Measurements from ENCODE around the gene MED17.

Gene MED17

DNA sequence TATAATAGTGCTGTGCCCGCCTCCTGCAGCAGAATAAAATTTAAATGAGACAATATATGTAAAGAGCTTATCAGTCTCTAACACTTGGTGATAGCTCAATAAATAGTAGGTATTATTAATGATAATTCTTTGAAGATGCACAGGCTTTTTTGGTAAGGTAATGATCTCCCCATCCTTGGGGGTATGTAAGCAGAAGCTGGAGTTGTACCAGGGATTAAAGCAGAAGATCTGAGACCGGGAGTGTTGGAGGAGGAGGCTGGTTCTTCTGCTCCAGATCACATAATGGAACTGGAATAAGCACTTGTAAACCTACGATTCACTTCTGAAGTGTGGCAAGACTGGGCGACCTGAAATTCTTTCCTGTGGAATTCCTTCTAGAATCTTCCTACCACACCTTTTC lies 58.0 kb downstream of the MED17 start:
- no peak for TF ChIP-seq ZNF274 (IDR thresholded peaks at IDR 0.05; ENCODE audit: low read depth, low read length)
- no peak for TF ChIP-seq YY1 (IDR thresholded peaks at IDR 0.05; ENCODE audit: insufficient read depth, insufficient read length)
- TF ChIP-seq SUZ12 (IDR thresholded peaks at IDR 0.05; ENCODE audit: extremely low read depth, insufficient read depth, insufficient read length), result no peak
- H3K27me3 ChIP-seq (ENCODE audit: insufficient read depth, insufficient read length), result no peaks in the 10 kb centered on the region
- DNase-seq (ENCODE audit: low read depth, low spot score), result no peak
- H3K9me3 ChIP-seq (ENCODE audit: insufficient read depth, low read length), result no peaks in the 10 kb centered on the region
- no peak overlapping the region for H3K9ac ChIP-seq (ENCODE audit: insufficient read length, low read depth)
- no peak overlapping the region for H3K4me3 ChIP-seq (ENCODE audit: insufficient read length, low read depth)
- H3K4me1 ChIP-seq (ENCODE audit: insufficient read depth, insufficient read length), result peaks cover 2% of the 10 kb centered on the region
- H3K36me3 ChIP-seq (ENCODE audit: insufficient read depth, insufficient read length, low read length), result no peaks in the 10 kb centered on the region

DNA sequence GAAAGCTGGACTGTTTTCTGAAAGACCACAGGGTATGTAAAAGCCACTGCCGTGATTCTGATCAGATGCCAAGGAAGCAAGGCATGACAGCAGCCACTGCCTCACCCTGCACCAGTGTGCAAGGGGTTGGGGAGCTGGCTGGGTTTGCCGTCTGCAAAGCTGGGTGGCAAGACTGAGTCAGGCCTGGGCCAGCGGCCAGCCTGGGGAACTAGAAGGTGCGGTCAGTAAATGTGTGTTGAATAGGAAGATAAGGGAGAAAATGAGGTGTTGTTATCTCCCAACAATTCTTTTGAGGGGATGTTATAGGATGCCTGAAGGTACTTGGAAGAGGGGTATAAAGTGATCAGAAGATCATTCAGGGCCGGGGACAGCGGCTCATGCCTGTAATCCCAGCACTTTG lies 58.4 kb downstream of the MED17 start:
- Histone ChIP-seq H3K9ac (ENCODE audit: insufficient read length, low read depth) (no peak overlapping the region), H3K4me3 (ENCODE audit: insufficient read length, low read depth) (no peak overlapping the region), H3K9me3 (ENCODE audit: insufficient read depth, low read length) (no peaks in the 10 kb centered on the region), H3K36me3 (ENCODE audit: insufficient read depth, insufficient read length, low read length) (no peaks in the 10 kb centered on the region), H3K4me1 (ENCODE audit: insufficient read depth, insufficient read length) (peaks cover 2% of the 10 kb centered on the region), H3K27me3 (ENCODE audit: insufficient read depth, insufficient read length) (no peaks in the 10 kb centered on the region)
- DNase-seq (ENCODE audit: low read depth, low spot score), result no peak
- TF ChIP-seq SUZ12 (IDR thresholded peaks at IDR 0.05; ENCODE audit: extremely low read depth, insufficient read depth, insufficient read length) (no peak), ZNF274 (IDR thresholded peaks at IDR 0.05; ENCODE audit: low read depth, low read length) (no peak), YY1 (IDR thresholded peaks at IDR 0.05; ENCODE audit: insufficient read depth, insufficient read length) (no peak)

DNA sequence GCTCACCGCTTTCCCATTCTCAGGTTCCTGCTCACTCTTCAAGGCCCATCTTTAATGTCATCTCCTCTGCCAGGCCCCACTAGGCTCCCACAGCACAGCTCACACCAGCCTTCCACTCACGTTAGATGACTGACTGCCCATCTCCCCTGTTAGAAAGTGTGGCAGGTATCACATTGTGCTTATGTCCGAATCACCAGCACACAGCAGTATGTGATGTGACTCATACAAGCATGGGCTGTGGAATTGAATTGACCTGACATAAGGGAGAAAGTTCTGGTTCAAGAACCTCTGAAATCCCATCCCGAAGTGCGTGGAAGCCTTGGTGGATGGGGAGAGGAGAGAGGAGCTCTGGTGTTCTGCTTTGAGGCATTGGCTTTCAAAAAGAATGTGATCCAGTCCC lies 59.8 kb downstream of the MED17 start:
- TF ChIP-seq SUZ12 (IDR thresholded peaks at IDR 0.05; ENCODE audit: extremely low read depth, insufficient read depth, insufficient read length) (no peak), YY1 (IDR thresholded peaks at IDR 0.05; ENCODE audit: insufficient read depth, insufficient read length) (no peak), ZNF274 (IDR thresholded peaks at IDR 0.05; ENCODE audit: low read depth, low read length) (no peak)
- Histone ChIP-seq H3K4me1 (ENCODE audit: insufficient read depth, insufficient read length) (peaks cover 2% of the 10 kb centered on the region), H3K9me3 (ENCODE audit: insufficient read depth, low read length) (no peaks in the 10 kb centered on the region), H3K4me3 (ENCODE audit: insufficient read length, low read depth) (no peak overlapping the region), H3K27me3 (ENCODE audit: insufficient read depth, insufficient read length) (no peaks in the 10 kb centered on the region), H3K9ac (ENCODE audit: insufficient read length, low read depth) (no peak overlapping the region), H3K36me3 (ENCODE audit: insufficient read depth, insufficient read length, low read length) (no peaks in the 10 kb centered on the region)
- DNase-seq (ENCODE audit: low read depth, low spot score), result no peak

DNA sequence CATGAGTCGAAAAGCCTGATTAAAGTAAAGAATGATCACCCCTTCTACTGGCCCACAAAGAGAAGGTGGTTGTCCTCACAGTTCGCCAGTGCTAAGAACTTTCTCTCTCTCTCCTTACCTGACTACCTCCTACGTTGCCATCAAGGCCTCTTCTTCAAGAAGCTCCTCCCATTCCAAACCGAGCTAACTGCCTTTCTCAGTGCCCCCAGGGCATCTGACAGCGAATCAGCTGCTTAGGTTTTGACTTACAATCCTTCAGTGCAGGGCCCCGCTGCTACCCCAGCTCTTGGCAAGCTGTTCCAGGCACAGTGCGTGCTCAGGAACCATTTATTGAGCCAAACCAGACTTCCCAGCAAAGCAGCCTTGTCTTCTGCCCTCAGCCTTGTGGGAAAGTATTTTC lies 60.5 kb downstream of the MED17 start:
- Histone ChIP-seq H3K9me3 (ENCODE audit: insufficient read depth, low read length) (no peaks in the 10 kb centered on the region), H3K4me1 (ENCODE audit: insufficient read depth, insufficient read length) (peaks cover 2% of the 10 kb centered on the region), H3K9ac (ENCODE audit: insufficient read length, low read depth) (no peak overlapping the region), H3K27me3 (ENCODE audit: insufficient read depth, insufficient read length) (no peaks in the 10 kb centered on the region), H3K4me3 (ENCODE audit: insufficient read length, low read depth) (no peak overlapping the region), H3K36me3 (ENCODE audit: insufficient read depth, insufficient read length, low read length) (no peaks in the 10 kb centered on the region)
- TF ChIP-seq YY1 (IDR thresholded peaks at IDR 0.05; ENCODE audit: insufficient read depth, insufficient read length) (no peak), ZNF274 (IDR thresholded peaks at IDR 0.05; ENCODE audit: low read depth, low read length) (no peak), SUZ12 (IDR thresholded peaks at IDR 0.05; ENCODE audit: extremely low read depth, insufficient read depth, insufficient read length) (no peak)
- no peak for DNase-seq (ENCODE audit: low read depth, low spot score)

DNA sequence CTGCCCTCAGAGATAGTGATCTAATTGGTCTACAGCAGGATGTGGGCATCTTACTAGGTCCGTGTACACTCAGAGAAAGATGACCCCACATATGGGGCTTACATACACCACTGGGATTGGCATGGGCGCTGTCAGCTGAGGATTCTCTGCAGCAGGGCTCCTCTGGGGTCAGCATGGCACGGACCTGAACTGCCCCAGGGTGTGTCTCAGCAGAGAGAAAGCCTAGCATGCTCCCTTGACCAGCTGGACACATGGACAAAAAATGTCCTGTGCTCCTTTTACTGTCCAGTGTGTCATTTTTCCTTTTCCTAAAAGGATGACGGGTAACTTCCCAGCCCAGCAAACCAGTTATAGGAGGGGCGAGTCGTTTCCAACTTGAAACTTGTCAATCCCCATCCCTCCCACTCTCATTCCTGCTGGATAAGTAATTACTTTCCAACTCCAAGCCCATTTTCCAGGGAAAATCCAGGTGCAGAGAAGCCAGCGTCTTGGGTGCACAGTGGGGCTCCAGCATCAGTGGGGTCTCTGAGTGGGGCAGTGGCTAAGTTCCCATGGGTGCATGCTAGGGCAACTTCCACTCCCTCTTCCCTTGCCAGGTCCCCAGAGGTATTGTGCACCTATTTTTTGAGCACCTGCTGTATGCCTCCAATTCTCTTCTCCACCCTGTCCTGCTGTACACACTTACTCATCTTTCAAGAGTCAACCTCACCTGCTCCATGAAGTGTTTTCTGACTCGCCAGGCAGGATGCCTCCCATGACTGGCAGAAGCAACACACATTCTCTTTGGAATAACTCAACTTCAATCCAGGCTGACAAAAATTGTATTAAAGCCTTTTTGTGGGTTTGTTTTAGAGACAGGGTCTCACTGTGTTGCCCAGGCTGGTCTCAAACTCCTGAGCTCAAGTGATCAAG lies 61.4 kb downstream of the MED17 start:
- TF ChIP-seq SUZ12 (IDR thresholded peaks at IDR 0.05; ENCODE audit: extremely low read depth, insufficient read depth, insufficient read length), result no peak
- TF ChIP-seq ZNF274 (IDR thresholded peaks at IDR 0.05; ENCODE audit: low read depth, low read length), result no peak
- no peak for TF ChIP-seq YY1 (IDR thresholded peaks at IDR 0.05; ENCODE audit: insufficient read depth, insufficient read length)
- H3K9ac ChIP-seq (ENCODE audit: insufficient read length, low read depth), result no peak overlapping the region
- peaks cover 2% of the 10 kb centered on the region for H3K4me1 ChIP-seq (ENCODE audit: insufficient read depth, insufficient read length)
- no peaks in the 10 kb centered on the region for H3K9me3 ChIP-seq (ENCODE audit: insufficient read depth, low read length)
- no peak for DNase-seq (ENCODE audit: low read depth, low spot score)
- no peak overlapping the region for H3K4me3 ChIP-seq (ENCODE audit: insufficient read length, low read depth)
- H3K27me3 ChIP-seq (ENCODE audit: insufficient read depth, insufficient read length), result no peaks in the 10 kb centered on the region
- no peaks in the 10 kb centered on the region for H3K36me3 ChIP-seq (ENCODE audit: insufficient read depth, insufficient read length, low read length)

DNA sequence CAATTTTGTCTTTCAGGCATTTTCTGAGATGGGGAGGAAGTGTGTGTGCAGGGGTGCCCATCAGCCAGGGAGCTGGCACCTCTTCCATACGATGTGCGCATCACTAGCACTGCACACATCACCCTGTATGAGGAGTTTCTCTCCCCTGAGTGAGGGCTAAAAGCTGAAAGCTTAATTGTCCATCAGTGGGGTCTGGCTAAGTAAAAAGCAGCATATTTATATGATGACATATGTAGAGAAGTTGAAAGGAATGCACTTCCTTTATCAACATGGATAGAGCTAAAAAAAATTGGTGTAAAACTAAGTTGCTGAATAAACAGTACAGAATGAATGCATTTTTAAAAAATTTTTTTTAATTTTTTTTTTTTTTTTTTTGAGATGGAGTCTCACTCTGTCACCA lies 62.3 kb downstream of the MED17 start:
- Histone ChIP-seq H3K4me3 (ENCODE audit: insufficient read length, low read depth) (no peak overlapping the region), H3K27me3 (ENCODE audit: insufficient read depth, insufficient read length) (peaks cover 2% of the 10 kb centered on the region), H3K9ac (ENCODE audit: insufficient read length, low read depth) (no peak overlapping the region), H3K9me3 (ENCODE audit: insufficient read depth, low read length) (no peaks in the 10 kb centered on the region), H3K4me1 (ENCODE audit: insufficient read depth, insufficient read length) (no peaks in the 10 kb centered on the region), H3K36me3 (ENCODE audit: insufficient read depth, insufficient read length, low read length) (no peaks in the 10 kb centered on the region)
- no peak for TF ChIP-seq YY1 (IDR thresholded peaks at IDR 0.05; ENCODE audit: insufficient read depth, insufficient read length)
- no peak for TF ChIP-seq SUZ12 (IDR thresholded peaks at IDR 0.05; ENCODE audit: extremely low read depth, insufficient read depth, insufficient read length)
- TF ChIP-seq ZNF274 (IDR thresholded peaks at IDR 0.05; ENCODE audit: low read depth, low read length), result no peak
- DNase-seq (ENCODE audit: low read depth, low spot score), result no peak

DNA sequence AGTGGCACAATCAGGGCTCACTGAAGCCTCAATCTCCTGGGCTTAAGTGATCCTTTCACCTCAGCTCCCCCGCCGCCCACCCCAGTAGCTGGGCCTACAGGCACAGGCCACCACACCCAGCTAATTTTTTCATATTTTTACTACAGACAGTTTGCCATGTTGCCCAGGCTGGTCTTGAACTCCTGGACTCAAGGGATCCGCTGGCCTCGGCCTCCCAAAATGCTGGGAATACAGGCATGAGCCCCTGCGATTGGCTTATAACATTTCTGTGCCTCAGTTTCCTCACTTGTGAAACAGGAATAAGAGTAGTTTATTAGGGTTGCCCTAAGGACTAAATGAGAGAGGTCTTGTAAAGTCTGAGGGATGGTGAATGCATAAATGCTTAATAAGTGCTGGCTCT lies 65.1 kb downstream of the MED17 start:
- H3K4me3 ChIP-seq (ENCODE audit: insufficient read length, low read depth), result no peak overlapping the region
- no peaks in the 10 kb centered on the region for H3K36me3 ChIP-seq (ENCODE audit: insufficient read depth, insufficient read length, low read length)
- no peaks in the 10 kb centered on the region for H3K4me1 ChIP-seq (ENCODE audit: insufficient read depth, insufficient read length)
- no peak for TF ChIP-seq SUZ12 (IDR thresholded peaks at IDR 0.05; ENCODE audit: extremely low read depth, insufficient read depth, insufficient read length)
- no peak for TF ChIP-seq ZNF274 (IDR thresholded peaks at IDR 0.05; ENCODE audit: low read depth, low read length)
- TF ChIP-seq YY1 (IDR thresholded peaks at IDR 0.05; ENCODE audit: insufficient read depth, insufficient read length), result no peak
- no peak for DNase-seq (ENCODE audit: low read depth, low spot score)
- H3K27me3 ChIP-seq (ENCODE audit: insufficient read depth, insufficient read length), result peaks cover 2% of the 10 kb centered on the region
- H3K9me3 ChIP-seq (ENCODE audit: insufficient read depth, low read length), result no peaks in the 10 kb centered on the region
- no peak overlapping the region for H3K9ac ChIP-seq (ENCODE audit: insufficient read length, low read depth)
